Subcutaneous adipose tissue (tissue), 4 donors: ENCODE results near the gene CHRNB4. TPM values are rescaled to one million over a fixed set of nuclear protein-coding genes. Genes with fewer than 3 reads are reported as not detected.

Experiments used
- total RNA-seq, 4 donors: library from RNA; depleted of rRNA; stranded (reverse); fragments of >200 nt; gene quantifications; one replicate each; pipeline ENCODE4 v1.1.0, GENCODE V29; 2016
- TF ChIP-seq, protein P1 (sequence below): fragments of 450-650 bp; IDR thresholded peaks from one replicate; pipeline ENCODE4 v1.5.1; 2016; ENCODE audit warnings: low read depth, mild to moderate bottlenecking, control low read depth, antibody characterized with exemption, moderate library complexity

CHRNB4 gene
- total RNA-seq, 4 donors from 2014 or later = not detected

DNA sequence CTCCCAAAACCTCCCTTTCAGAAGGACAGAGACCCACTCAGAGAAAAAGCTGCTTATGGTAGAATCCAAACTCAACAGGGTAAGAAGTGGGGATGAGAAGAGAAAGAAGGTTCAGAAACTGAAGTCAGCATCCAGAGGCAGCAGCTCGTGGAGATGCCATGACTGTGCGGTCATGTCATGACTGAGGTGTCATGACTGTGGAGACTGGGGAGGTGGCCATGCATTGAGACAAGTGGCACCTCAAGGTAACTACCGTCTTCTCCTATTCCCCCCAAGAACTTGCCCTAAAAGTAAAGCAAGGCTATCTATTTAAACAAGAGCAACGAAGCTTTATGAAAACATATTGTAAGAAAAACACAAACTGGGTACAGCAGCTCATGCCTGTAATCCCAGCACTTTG, 35.3 kb downstream of the CHRNB4 start:
- TF ChIP-seq, protein P1, sequence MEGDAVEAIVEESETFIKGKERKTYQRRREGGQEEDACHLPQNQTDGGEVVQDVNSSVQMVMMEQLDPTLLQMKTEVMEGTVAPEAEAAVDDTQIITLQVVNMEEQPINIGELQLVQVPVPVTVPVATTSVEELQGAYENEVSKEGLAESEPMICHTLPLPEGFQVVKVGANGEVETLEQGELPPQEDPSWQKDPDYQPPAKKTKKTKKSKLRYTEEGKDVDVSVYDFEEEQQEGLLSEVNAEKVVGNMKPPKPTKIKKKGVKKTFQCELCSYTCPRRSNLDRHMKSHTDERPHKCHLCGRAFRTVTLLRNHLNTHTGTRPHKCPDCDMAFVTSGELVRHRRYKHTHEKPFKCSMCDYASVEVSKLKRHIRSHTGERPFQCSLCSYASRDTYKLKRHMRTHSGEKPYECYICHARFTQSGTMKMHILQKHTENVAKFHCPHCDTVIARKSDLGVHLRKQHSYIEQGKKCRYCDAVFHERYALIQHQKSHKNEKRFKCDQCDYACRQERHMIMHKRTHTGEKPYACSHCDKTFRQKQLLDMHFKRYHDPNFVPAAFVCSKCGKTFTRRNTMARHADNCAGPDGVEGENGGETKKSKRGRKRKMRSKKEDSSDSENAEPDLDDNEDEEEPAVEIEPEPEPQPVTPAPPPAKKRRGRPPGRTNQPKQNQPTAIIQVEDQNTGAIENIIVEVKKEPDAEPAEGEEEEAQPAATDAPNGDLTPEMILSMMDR = no peak

DNA sequence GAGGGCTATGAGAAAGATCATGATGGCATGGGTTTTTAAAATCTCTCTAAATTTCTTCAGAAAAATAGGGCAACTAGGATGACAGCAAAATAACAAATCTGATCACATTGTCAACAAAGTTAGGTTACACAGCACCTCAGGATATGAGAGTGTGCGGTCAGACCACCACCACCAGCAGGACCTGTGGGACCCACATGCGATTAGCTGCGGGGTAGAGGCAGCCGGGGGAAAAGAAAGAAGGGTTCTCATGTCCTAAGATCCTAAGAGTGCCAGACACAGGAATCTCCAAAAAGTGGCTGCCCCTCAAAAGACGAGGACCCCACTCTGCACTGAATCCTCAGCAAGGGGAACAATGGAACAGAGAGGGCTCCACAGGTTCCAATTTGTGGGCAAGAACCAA, 35.8 kb downstream of the CHRNB4 start:
- TF ChIP-seq, protein P1 = no peak

DNA sequence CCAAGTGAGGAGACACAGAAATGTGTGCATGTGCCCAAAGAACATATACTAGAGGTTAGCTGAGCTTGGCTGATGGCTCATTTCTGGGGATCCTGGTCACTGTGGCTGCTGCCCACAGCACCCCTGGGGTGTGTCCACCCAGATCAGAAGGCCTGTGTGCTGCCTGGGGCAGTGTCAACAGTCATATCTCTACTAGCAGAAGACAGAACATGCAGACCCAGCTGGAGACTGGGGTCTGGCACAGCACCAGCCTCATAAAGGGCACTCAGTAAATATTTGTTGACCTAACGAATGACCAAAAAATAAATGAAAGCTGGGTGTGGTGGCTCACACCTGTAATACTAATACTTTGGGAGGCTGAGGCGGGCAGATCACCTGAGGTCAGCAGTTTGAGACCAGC, 36.6 kb downstream of the CHRNB4 start:
- TF ChIP-seq, protein P1 = no peak

DNA sequence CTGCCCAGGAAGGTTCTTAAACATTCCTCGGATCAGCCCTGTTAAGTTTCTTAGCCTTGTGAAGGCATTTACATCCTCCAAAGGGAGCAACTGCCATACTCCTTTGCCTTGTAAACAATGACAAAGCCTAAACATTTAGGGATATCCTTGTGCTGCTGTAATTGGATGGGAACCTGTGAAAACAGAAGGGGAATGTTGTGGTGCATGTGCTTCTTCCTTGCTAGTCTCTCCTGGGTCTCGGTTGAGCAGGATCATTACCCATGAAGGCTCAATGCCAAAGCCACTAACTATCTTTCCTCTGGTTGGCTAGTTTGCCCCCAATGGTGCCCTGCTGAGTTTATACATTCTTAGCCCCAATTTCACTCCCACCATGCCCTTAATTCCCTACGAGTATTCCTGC, 37.5 kb downstream of the CHRNB4 start:
- TF ChIP-seq, protein P1 = no peak

DNA sequence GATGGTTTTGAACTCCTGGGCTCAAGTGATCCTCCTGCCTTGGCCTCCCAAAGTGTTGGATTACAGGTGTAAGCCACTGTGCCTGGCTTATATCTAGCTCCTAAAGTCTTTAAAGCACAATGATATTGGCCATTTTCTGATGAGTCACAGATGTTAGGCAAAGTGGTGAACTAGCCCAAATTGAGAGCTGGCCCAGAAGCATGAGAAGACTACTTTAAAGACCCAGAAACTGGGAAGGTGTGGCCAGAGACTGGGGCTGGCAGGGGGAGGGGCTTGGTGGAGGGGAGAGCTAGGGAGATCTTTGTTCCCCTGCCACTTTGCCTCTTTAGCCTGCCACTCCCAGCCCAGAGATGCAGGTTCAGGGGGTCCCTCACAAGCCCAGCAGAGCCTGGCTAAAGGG, 41.8 kb downstream of the CHRNB4 start:
- TF ChIP-seq, protein P1 = no peak

DNA sequence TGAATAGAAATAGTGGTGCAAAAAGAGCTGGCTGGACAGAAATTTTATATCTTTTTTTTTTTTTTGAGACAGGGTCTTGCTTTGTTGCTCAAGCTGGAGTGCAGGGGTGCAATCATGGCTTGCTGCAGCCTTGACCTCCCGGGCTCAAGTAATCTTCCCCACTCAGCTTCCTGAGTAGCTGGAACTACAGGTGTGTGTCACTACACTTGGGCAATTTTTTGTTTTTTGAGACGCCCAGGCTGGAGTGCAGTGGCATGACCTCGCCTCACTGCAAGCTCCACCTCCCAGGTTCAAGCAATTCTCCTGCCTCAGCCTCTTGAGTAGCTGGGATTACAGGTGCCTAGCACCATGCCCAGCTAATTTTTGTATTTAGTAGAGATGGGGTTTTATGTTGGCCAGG, 42.7 kb downstream of the CHRNB4 start:
- TF ChIP-seq, protein P1 = no peak

DNA sequence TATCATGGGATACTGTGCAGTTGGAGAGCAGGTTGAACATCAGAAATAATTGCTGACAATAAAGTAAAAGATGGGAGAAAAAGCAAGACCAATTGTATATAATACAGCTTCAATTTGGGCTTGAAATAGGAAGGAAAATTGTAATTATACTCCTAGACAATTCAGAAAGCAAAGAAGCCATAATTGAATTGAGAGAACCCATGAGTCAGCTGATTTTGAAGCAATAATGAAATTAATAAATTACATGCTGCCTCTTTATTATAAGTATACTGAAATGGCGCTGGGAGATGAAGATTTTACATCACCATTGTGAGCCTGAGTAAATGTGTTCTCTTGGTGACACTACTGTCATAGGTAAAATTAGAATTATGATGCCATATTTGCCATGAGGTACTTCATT, 43.4 kb downstream of the CHRNB4 start:
- TF ChIP-seq, protein P1 = no peak

DNA sequence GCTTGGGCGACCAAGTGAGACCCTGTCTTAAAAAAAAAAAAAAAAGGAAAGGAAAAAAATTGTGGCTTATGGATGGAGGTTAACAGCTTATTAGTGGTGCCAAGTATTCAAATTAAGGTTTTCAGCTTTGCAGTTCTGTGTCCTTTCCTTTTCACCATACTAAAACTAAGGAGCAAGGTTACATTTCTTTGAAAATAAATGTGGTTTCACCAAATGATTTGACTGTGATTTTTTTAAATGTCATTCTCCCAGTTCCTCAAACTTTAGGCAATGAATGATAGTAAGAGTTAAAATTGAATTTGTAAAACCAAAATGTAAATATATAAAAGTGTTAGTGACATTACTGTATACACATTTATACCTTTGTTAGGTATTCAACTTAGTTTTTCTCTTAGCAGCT, 66.1 kb downstream of the CHRNB4 start:
- TF ChIP-seq, protein P1 = no peak
